Pancreas (tissue), 10 donors: ENCODE results near the gene MRPS2. TPM values are rescaled to one million over a fixed set of nuclear protein-coding genes. Genes with fewer than 3 reads are reported as not detected.

ENCODE experiments used
- ATAC-seq, 4 donors: fragments of 200-7000 bp; cut with Tn5 transposase; one replicate each; pipeline versions ENCODE4 v1.8.0 to v1.9.1; 2020; ENCODE audit warnings: mild to moderate bottlenecking in 4 of 4, moderate library complexity in 4 of 4
- DNase-seq, 6 donors: peaks; one replicate each; pipeline ENCODE4 v3.0.0-alpha.2; 2020
- FAIRE-seq: peaks from 2 replicates; lab custom pipeline; 2012; peaks lifted over from hg19 to GRCh38; lab: Jason Lieb, UNC
- H3K27ac ChIP-seq, 4 donors: fragments of 200-600 bp; sonication (generic); 1 replicate in 3 of 4; 2 replicates in 1 of 4; pipeline versions ENCODE4 v1.5.0 to v1.8.0; 2020
- H3K27me3 ChIP-seq, 4 donors: fragments of 200-600 bp; one replicate each; pipeline ENCODE4 v1.8.0; 2021
- H3K36me3 ChIP-seq, 3 donors: fragments of 200-600 bp; sonication (generic) in 1 of 3; one replicate each; pipeline versions ENCODE4 v1.5.0 to v1.8.0; 2020 to 2021
- H3K4me1 ChIP-seq, 3 donors: fragments of 200-600 bp; one replicate each; pipeline ENCODE4 v1.8.0; 2021
- H3K4me3 ChIP-seq, 4 donors: fragments of 200-600 bp; sonication (generic) in 2 of 4; one replicate each; pipeline versions ENCODE4 v1.5.0 to v1.8.0; 2020 to 2021
- H3K9me3 ChIP-seq, 4 donors: fragments of 200-600 bp; one replicate each; pipeline ENCODE4 v1.8.0; 2021
- WGBS, 2 donors: extraction: QIAGEN DNeasy Blood & Tissue Kit; methylation state at CpG; one replicate each; pipeline ENCODE4 v1.1.7; 2013; 5-methylcytosine and 5-hydroxymethylcytosine counted together
- intact Hi-C, 3 donors: fragments of 100-400 bp; cut with DNase I; formaldehyde crosslinking; loops; one replicate each; pipeline versions ENCODE4 v1.11.1 to v1.14.2; 2022
- polyA plus RNA-seq, 2 donors: library from polyadenylated mRNA; stranded (reverse); fragments of 200-250 nt; gene quantifications; one replicate each; pipeline ENCODE4 v1.2.3, GENCODE V29; 2013
- total RNA-seq, 6 donors: library from RNA; stranded (reverse); fragmentation: NEBNext Ultra II Directional in 4 of 6; extraction: Animal tissue kit (Norgen Biotek cat#: 25700) in 4 of 6; gene quantifications; one replicate each; pipeline versions ENCODE4 v1.2.1 to v1.2.4, GENCODE V29; 2021 to 2023
- TF ChIP-seq, protein P1 (sequence below), 4 donors: fragments of 200-600 bp; sonication (generic) in 3 of 4; IDR thresholded peaks; one replicate each; pipeline versions ENCODE4 v1.5.0 to v1.8.0; 2021; ENCODE audit warnings: antibody characterized with exemption in 4 of 4
- donor health status: healthy with polysubstance abuse.
- donor health status: DM: no; HTN: no; CAD: no; lungs with moderate emphysema.
- donor health status: DM: no; HTN: no; CAD: no.
- donor health status: control.
- donor health status: control.
- donor health status: Bipolar disorder and iron deficiency.
- donor health status: DM: yes; HTN: yes; CAD: no.
- donor health status: DM: no; HTN: no; CAD: no.
- donor health status: DM: no; HTN: no; CAD: no.
- donor health status: DM: yes; HTN: yes; CAD: no.

The MRPS2 gene
- total and polyA plus RNA-seq, 8 donors = 16.0 to 34.9 (median 19.1) TPM

DNA sequence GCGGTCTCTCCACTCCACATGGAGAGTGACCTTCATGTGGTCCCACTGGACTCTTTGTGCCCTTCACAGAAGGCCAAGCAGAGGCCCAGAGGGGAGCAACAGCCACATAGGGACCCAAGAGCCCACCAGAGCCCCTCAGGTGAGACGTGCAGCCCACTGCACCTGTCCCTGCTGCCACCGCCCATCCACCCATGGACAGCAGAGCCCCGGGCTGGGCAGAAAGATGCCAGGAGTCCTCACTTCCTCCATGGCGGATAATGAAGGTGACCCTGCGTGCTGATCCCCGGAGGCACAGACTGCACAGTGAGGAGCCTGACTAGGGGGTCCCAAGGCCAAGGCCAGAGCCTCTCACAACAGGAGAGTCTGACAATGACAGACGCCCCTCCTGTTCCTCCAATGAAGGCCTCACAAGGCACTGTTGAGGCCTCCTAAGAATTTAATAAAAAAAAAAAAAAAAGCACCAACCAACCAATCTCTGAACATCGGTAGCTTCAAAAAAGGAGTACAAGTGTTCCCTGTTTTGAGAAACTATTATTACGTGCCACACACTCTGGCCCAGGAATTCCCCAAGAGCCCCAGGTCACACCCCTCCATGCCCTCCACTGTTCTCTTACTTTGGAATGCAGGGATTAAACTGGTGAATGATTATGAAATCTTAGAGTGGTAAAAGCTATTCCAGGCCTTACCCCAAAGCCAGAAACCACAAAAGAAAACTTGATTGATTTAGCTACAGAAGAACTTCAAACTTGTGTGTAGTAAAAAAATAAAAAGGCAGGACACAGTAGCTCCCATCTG, 23.7 kb upstream of the MRPS2 start:
- TF ChIP-seq, protein P1, sequence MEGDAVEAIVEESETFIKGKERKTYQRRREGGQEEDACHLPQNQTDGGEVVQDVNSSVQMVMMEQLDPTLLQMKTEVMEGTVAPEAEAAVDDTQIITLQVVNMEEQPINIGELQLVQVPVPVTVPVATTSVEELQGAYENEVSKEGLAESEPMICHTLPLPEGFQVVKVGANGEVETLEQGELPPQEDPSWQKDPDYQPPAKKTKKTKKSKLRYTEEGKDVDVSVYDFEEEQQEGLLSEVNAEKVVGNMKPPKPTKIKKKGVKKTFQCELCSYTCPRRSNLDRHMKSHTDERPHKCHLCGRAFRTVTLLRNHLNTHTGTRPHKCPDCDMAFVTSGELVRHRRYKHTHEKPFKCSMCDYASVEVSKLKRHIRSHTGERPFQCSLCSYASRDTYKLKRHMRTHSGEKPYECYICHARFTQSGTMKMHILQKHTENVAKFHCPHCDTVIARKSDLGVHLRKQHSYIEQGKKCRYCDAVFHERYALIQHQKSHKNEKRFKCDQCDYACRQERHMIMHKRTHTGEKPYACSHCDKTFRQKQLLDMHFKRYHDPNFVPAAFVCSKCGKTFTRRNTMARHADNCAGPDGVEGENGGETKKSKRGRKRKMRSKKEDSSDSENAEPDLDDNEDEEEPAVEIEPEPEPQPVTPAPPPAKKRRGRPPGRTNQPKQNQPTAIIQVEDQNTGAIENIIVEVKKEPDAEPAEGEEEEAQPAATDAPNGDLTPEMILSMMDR (IDR thresholded peaks at IDR 0.05) = no peak
- intact Hi-C loops = no loop called here
- Histone ChIP-seq H3K4me1 (peaks cover 0 to 11% (median 6%) of the 10 kb centered on the region in 3 donors), H3K9me3 (no peaks in the 10 kb centered on the region), H3K4me3 (no peak overlapping the region), H3K36me3 (no peaks in the 10 kb centered on the region), H3K27me3 (no peaks in the 10 kb centered on the region), H3K27ac (peak overlapping the region in 2 of 4 donors; percentile 8 to 28)
- DNase-seq = peak in 1 of 6 donors; percentile 44
- WGBS, 2 donors = 76 to 79% methylated on average over 10 of the region's 10 CpGs
- no peak for ATAC-seq
- no peak for FAIRE-seq

DNA sequence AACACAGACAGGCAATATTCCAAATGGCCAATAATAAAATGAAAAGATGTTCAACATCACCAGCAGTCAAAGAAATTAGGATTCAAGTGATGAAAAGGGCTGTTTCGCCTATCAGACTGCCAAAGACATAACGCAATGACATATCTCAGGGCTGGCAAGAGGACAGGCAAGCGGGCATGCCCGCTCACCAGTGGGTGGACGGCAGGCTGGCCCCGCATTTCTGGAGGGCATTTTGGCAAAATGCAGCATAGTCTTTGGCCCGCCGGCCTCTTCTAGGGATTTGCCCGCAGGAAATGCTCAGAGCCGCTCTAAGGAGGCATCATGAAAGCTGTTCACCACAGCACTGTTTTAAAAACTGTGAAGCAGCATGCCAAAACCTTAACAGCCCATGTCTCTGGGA, 22.3 kb upstream of the MRPS2 start:
- no peaks in the 10 kb centered on the region for H3K27me3 ChIP-seq
- intact Hi-C loops = no loop called here
- peaks cover 0 to 14% (median 6%) of the 10 kb centered on the region in 3 donors for H3K4me1 ChIP-seq
- no peak for FAIRE-seq
- 81 to 88% methylated on average over 10 of the region's 10 CpGs for WGBS, 2 donors
- H3K9me3 ChIP-seq = no peaks in the 10 kb centered on the region
- no peak overlapping the region for H3K4me3 ChIP-seq
- DNase-seq = no peak
- TF ChIP-seq, protein P1 (IDR thresholded peaks at IDR 0.05) = no peak
- H3K36me3 ChIP-seq = no peaks in the 10 kb centered on the region
- no peak for ATAC-seq
- H3K27ac ChIP-seq = peak overlapping the region in 1 of 4 donors; percentile 91

DNA sequence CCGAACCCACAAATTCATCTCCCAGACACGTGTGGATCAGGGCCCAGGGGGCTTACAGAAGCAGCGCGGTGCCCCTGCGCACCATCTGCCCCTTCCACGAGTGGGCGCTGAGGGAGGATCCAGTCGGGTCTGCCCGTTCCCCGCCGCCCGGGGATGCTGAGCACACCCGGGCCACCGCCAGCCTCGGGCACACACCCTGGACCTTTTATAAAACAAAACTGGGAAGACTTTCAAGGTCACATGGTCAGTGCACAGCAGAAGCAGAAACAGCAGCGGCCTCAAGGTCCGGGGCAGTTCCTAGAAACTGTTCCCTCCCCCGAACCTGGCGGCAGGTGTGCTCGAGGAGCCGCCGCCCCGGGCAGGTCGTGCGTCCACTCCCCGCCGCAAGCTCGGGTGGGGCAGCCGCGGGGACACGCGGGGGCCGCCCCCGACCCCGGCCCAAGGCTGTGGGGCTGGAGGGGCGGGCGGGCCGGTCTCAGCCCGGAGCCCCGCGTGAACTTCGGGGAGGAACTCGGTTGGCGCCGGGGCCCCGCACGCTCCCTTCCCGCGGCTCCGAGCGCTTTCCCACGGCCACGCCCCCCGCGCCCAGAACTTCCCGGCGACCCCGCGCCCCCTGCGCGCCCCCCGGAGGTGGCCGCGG, 21.5 kb upstream of the MRPS2 start:
- Histone ChIP-seq H3K9me3 (no peaks in the 10 kb centered on the region), H3K4me3 (peak overlapping the region; percentile 37 to 79 (median 60)), H3K27ac (peak overlapping the region; percentile 87 to 93 (median 90)), H3K27me3 (no peaks in the 10 kb centered on the region), H3K4me1 (peaks cover 0 to 14% (median 6%) of the 10 kb centered on the region in 3 donors), H3K36me3 (peaks cover 0 to 6% (median 0%) of the 10 kb centered on the region in 3 donors)
- TF ChIP-seq, protein P1 (IDR thresholded peaks at IDR 0.05) = no peak
- FAIRE-seq (no peak), DNase-seq (peak; percentile 70 to 88 (median 74)), ATAC-seq (peak; percentile 74 to 83 (median 78))
- intact Hi-C loops = no loop called here
- 1 to 2% methylated on average over 40 to 64 of the region's 64 CpGs for WGBS, 2 donors

DNA sequence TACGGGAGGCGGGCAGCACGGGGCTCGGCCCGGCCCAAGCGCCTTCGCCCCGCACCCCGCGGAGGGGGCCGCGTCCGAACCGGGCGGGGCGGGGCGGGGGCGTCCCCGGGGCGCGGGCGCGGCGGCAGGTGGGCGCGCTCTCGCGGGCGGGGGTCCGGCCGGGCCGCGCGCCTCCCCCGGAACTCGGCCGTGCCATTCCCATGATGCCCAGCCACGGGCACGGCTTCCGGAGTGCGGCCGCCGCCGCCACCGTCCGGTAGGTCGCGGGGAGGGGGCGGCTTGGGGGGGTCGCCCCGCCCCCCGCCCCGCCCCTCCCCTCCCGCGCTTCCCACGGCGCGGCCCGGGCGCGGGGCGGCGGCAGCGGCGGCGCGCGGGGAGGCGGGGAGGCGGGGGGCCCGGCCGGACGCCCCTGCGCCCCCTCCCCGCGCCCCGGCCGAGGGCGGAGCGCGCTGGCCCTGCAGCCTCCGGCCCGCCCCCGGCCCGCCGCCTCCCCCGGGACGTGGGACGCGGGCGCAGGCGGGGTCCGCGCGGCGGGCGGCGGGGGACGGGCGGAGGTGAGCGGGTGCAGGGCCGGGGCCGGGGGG, 20.9 kb upstream of the MRPS2 start, which contains the start of gene PPP1R26:
Gene PPP1R26, plus strand, starts transcription at position 314 of the 584 bp plus-strand sequence. CDS start 4,729 bp downstream, outside the sequence.
- no peaks in the 10 kb centered on the region for H3K9me3 ChIP-seq
- TF ChIP-seq, protein P1 (IDR thresholded peaks at IDR 0.05) = no peak
- H3K4me3 ChIP-seq = peak within 1 kb of the TSS; percentile 77 to 89 (median 80)
- ATAC-seq (peak; percentile 39 to 63 (median 45)), FAIRE-seq (no peak), DNase-seq (peak in 4 of 6 donors; percentile 54 to 83 (median 67))
- H3K4me1 ChIP-seq = peaks cover 0 to 14% (median 6%) of the 10 kb centered on the region in 3 donors
- peak within 1 kb of the TSS; percentile 87 to 93 (median 90) for H3K27ac ChIP-seq
- intact Hi-C loops = no loop called here
- H3K36me3 ChIP-seq = peaks cover 0 to 11% (median 6%) of the 10 kb centered on the region in 3 donors
- 0 to 1% methylated on average over 7 to 101 of the region's 103 CpGs for WGBS, 2 donors
- no peaks in the 10 kb centered on the region for H3K27me3 ChIP-seq
